Right lobe of liver (tissue), 4 donors: Measurements from ENCODE around the gene ACAP3.

Experiments used
- CTCF ChIP-seq, 4 donors: fragments of 200-600 bp in 3 of 4; fragments of 450-650 bp in 1 of 4; IDR thresholded peaks; one replicate each; pipeline versions ENCODE4 v1.5.1 to v1.8.0; 2016 to 2022; ENCODE audit warnings: antibody characterized with exemption in 4 of 4, mild to moderate bottlenecking in 2 of 4
- POLR2A ChIP-seq: fragments of 450-650 bp; IDR thresholded peaks from one replicate; pipeline ENCODE4 v1.6.1; 2017; ENCODE audit warnings: antibody characterized with exemption, mild to moderate bottlenecking
- donor health status: DM: no; HTN: no; CAD: no.
- donor health status: DM: no; HTN: no; CAD: no.
- donor health status: DM: no; HTN: yes; CAD: no.

GRCh38 chr1:1345384-1345783 is 37.7 kb upstream of the ACAP3 start:
- TF ChIP-seq POLR2A (no peak), CTCF (IDR thresholded peaks at IDR 0.05) (no peak)
